Neural cell (in vitro differentiated cells): ENCODE results near the gene EEF1B2. TPM values are rescaled to one million over a fixed set of nuclear protein-coding genes. Genes with fewer than 3 reads are reported as not detected.
"Not testable (repeated sequence)": the region's sequence is repeated elsewhere in the genome, so short reads cannot be mapped to it uniquely, and the experiment has no call there.

ENCODE experiments used
- H2AFZ ChIP-seq: fragments of 200-600, 300-800 bp; sonication (generic), shearing (Covaris generic); 2 replicates; pipeline ENCODE4 v1.6.0; 2014; ENCODE audit warnings: low read depth, mild to moderate bottlenecking, antibody characterized with exemption, low read length, moderate library complexity
- H3F3A ChIP-seq: fragments of 200-600 bp; shearing (Covaris generic); 2 replicates; pipeline ENCODE4 v1.6.1; 2016; ENCODE audit warnings: mild to moderate bottlenecking, moderate library complexity, mixed read lengths, antibody characterized with exemption, low read length; ENCODE audit not compliant: insufficient read depth, poor library complexity, severe bottlenecking
- H3K27ac ChIP-seq: fragments of 200-600, 300-800 bp; sonication (generic), shearing (Covaris generic); 2 replicates; pipeline ENCODE4 v1.5.1; 2014; ENCODE audit warnings: mild to moderate bottlenecking, low read length, moderate library complexity
- H3K27me3 ChIP-seq: fragments of 300-800, 200-600 bp; sonication (generic), shearing (Covaris generic); 2 replicates; pipeline ENCODE4 v1.6.0; 2014; ENCODE audit warnings: mild to moderate bottlenecking, low read depth, low read length, moderate library complexity; ENCODE audit not compliant: insufficient read depth
- H3K36me3 ChIP-seq: fragments of 300-800, 200-600 bp; sonication (generic), shearing (Covaris generic); 2 replicates; pipeline ENCODE4 v1.5.1; 2014; ENCODE audit warnings: mild to moderate bottlenecking, antibody characterized with exemption, low read length, moderate library complexity; ENCODE audit not compliant: insufficient read depth
- H3K4me2 ChIP-seq: fragments of 300-800, 200-600 bp; sonication (generic), shearing (Covaris generic); 2 replicates; pipeline ENCODE4 v1.6.0; 2014; ENCODE audit warnings: mild to moderate bottlenecking, low read length
- H3K4me3 ChIP-seq: fragments of 300-800, 200-600 bp; sonication (generic), shearing (Covaris generic); 2 replicates; pipeline ENCODE4 v1.5.1; 2014; ENCODE audit warnings: mild to moderate bottlenecking, low read length, moderate library complexity
- H3K79me2 ChIP-seq: fragments of 200-600 bp; shearing (Covaris generic); replicated peaks from 2 replicates; pipeline ENCODE4 v1.6.0; 2014; ENCODE audit warnings: mild to moderate bottlenecking, low read length, moderate library complexity; ENCODE audit not compliant: insufficient read depth
- H3K9ac ChIP-seq: fragments of 300-800, 200-600 bp; sonication (generic), shearing (Covaris generic); 2 replicates; pipeline ENCODE4 v1.6.1; 2016; ENCODE audit warnings: mild to moderate bottlenecking, low read length, mixed read lengths
- H3K9me2 ChIP-seq: fragments of 200-600 bp; shearing (Covaris generic); 2 replicates; pipeline ENCODE4 v1.6.1; 2016; ENCODE audit warnings: mild to moderate bottlenecking, low read length, mixed read lengths; ENCODE audit not compliant: insufficient read depth
- H3K9me3 ChIP-seq: fragments of 200-600, 300-800 bp; sonication (generic), shearing (Covaris generic); 2 replicates; pipeline ENCODE4 v1.6.1; 2016; ENCODE audit warnings: mild to moderate bottlenecking, mixed run types, low read length, moderate library complexity, mixed read lengths
- H4K20me1 ChIP-seq: fragments of 200-600 bp; shearing (Covaris generic); 2 replicates; pipeline ENCODE4 v1.6.1; 2016; ENCODE audit warnings: mild to moderate bottlenecking, mixed run types; ENCODE audit not compliant: insufficient read depth
- EP300 ChIP-seq: fragments of 450-650 bp; conservative IDR thresholded peaks from 2 replicates; pipeline ENCODE4 v1.6.1; 2014; ENCODE audit warnings: antibody characterized with exemption, mild to moderate bottlenecking, moderate library complexity; ENCODE audit not compliant: poor library complexity, severe bottlenecking
- EZH2 ChIP-seq: fragments of 200-600, 300-800 bp; shearing (Covaris generic), sonication (generic); IDR thresholded peaks from 2 replicates; pipeline ENCODE4 v1.6.1; 2014; ENCODE audit warnings: antibody characterized with exemption, low read length, borderline replicate concordance, mild to moderate bottlenecking; ENCODE audit not compliant: insufficient read depth, poor library complexity, severe bottlenecking
- POLR2AphosphoS5 ChIP-seq: IDR thresholded peaks from 2 replicates; pipeline ENCODE4 v1.6.1; 2012
- REST ChIP-seq: IDR thresholded peaks from 2 replicates; pipeline ENCODE4 v1.6.1; 2012; ENCODE audit warnings: borderline replicate concordance
- SMC3 ChIP-seq: fragments of 450-650 bp; conservative IDR thresholded peaks from 2 replicates; pipeline ENCODE4 v1.6.1; 2014; ENCODE audit warnings: antibody characterized with exemption, mild to moderate bottlenecking, moderate library complexity; ENCODE audit not compliant: poor library complexity
- TAF1 ChIP-seq: IDR thresholded peaks from 2 replicates; pipeline ENCODE4 v1.6.1; 2012; ENCODE audit warnings: low read depth
- polyA plus RNA-seq: library from polyadenylated mRNA; depleted of rRNA; stranded (reverse); fragments of >200 nt; gene quantifications from 2 replicates; pipeline ENCODE4 v1.2.3, GENCODE V29; 2014

Gene EEF1B2
- polyA plus RNA-seq, 1 donor from 2014 or later, result 551 TPM

- TF ChIP-seq SMC3 (peak; percentile 27), POLR2AphosphoS5 (no peak)
- Histone ChIP-seq H3K36me3 (peaks cover 4% of the 10 kb centered on the region), H3K9me2 (no peaks in the 10 kb centered on the region), H3K79me2 (peaks cover 47% of the 10 kb centered on the region), H4K20me1 (no peaks in the 10 kb centered on the region), H3K4me3 (peak overlapping the region; percentile 78), H2AFZ (peak overlapping the region; percentile 69), H3K9me3 (no peaks in the 10 kb centered on the region), H3K4me2 (peak overlapping the region; percentile 80), H3K9ac (peak overlapping the region; percentile 94), H3F3A (no peaks in the 10 kb centered on the region), H3K27ac (peak overlapping the region; percentile 94), H3K27me3 (no peaks in the 10 kb centered on the region)
Observed at GRCh38 chr2:206160125-206160806, 571 bp downstream of the EEF1B2 start.

GRCh38 chr2:206160807-206161179 lies 1.1 kb downstream of the EEF1B2 start:
- no peak overlapping the region for H3K27ac ChIP-seq
- H3K4me3 ChIP-seq, result peak overlapping the region; percentile 78
- no peaks in the 10 kb centered on the region for H3K9me3 ChIP-seq
- H3K36me3 ChIP-seq, result peaks cover 4% of the 10 kb centered on the region
- no peaks in the 10 kb centered on the region for H3K27me3 ChIP-seq
- TF ChIP-seq SMC3 (no peak), REST (no peak), TAF1 (no peak), EP300 (no peak), EZH2 (no peak)
- H3F3A ChIP-seq, result no peaks in the 10 kb centered on the region
- peak overlapping the region; percentile 94 for H3K9ac ChIP-seq
- H3K4me2 ChIP-seq, result peak overlapping the region; percentile 80
- H4K20me1 ChIP-seq, result no peaks in the 10 kb centered on the region
- no peaks in the 10 kb centered on the region for H3K9me2 ChIP-seq
- peaks cover 47% of the 10 kb centered on the region for H3K79me2 ChIP-seq
- H2AFZ ChIP-seq, result no peak overlapping the region

- H3F3A ChIP-seq, H3K9ac ChIP-seq, H3K27me3 ChIP-seq, H3K4me2 ChIP-seq, H3K9me2 ChIP-seq, H2AFZ ChIP-seq, H3K9me3 ChIP-seq, H3K4me3 ChIP-seq, H4K20me1 ChIP-seq, H3K36me3 ChIP-seq, H3K27ac ChIP-seq: not testable (repeated sequence)
- peaks cover 33% of the 10 kb centered on the region for H3K79me2 ChIP-seq
Observed at GRCh38 chr2:206162401-206162800, 2.7 kb downstream of the EEF1B2 start.
